ENCODE data around the gene SLC27A2.

The SLC27A2 gene

GRCh38 chr15:50182219-50183013 is 420 bp downstream of the SLC27A2 start:
- Histone ChIP-seq H3K9me3 (replicated peaks in 1 of 2; ENCODE audit: control insufficient read depth in 2 of 2, insufficient read depth in 1 of 2, low read depth in 1 of 2, low read length in 2 of 2) (no peaks in the 10 kb centered on the region), H3K4me3 (ENCODE audit: low read length in 2 of 2) (peak overlapping the region; percentile 50 to 78), H2AFZ (ENCODE audit: low read length) (peak overlapping the region; percentile 98), H2AK5ac (ENCODE audit: low read depth, low read length) (no peak overlapping the region), H2BK5ac (ENCODE audit: low read length) (no peak overlapping the region), H3K14ac (ENCODE audit: low read length) (peak overlapping the region; percentile 60), H2BK15ac (ENCODE audit: low read length) (peak overlapping the region; percentile 84), H2BK12ac (ENCODE audit: low read length) (peak overlapping the region; percentile 96), H3K4me1 (ENCODE audit: control insufficient read depth in 2 of 2, insufficient read depth in 1 of 2, low read depth in 1 of 2, low read length in 2 of 2) (peaks cover 3 to 7% of the 10 kb centered on the region in 2 donors), H3K23ac (ENCODE audit: low read depth, low read length, poor library complexity) (peak overlapping the region; percentile 86), H4K8ac (ENCODE audit: low read depth, low read length) (peak overlapping the region; percentile 66), H3K79me1 (ENCODE audit: low read depth, low read length) (peaks cover 1% of the 10 kb centered on the region), H3K27me3 (ENCODE audit: control insufficient read depth in 3 of 3, insufficient read depth in 3 of 3, low read depth in 1 of 3, low read length in 3 of 3) (peaks cover 5 to 56% (median 28%) of the 10 kb centered on the region in 3 experiments), H3K27ac (replicated peaks; ENCODE audit: low read length) (no peak overlapping the region), H3K36me3 (replicated peaks in 1 of 2; ENCODE audit: control insufficient read depth in 2 of 2, insufficient read depth in 2 of 2, low read length in 2 of 2) (no peaks in the 10 kb centered on the region), H2BK120ac (ENCODE audit: low read depth, low read length) (no peak overlapping the region), H3K9ac (ENCODE audit: low read depth, low read length, poor library complexity) (peak overlapping the region; percentile 75), H4K91ac (ENCODE audit: low read depth, low read length, poor library complexity) (no peak overlapping the region), H3K4ac (ENCODE audit: low read length) (no peak overlapping the region), H3K18ac (ENCODE audit: low read length) (peak overlapping the region; percentile 93), H3K4me2 (ENCODE audit: insufficient read depth, low read length, poor library complexity, severe bottlenecking) (peak overlapping the region; percentile 100)
- peak; percentile 33 for DNase-seq (ENCODE audit: low spot score)
- no CpG with 5 or more reads among the region's 80 CpGs for WGBS, 2 donors (ENCODE audit: extremely low coverage in 2 of 2, insufficient read length in 2 of 2, insufficient replicate concordance in 1 of 2)

- WGBS, 2 donors (ENCODE audit: extremely low coverage in 2 of 2, insufficient read length in 2 of 2, insufficient replicate concordance in 1 of 2): no CpG with 5 or more reads among the region's 2 CpGs
- no peak overlapping the region for H3K4me2 ChIP-seq (ENCODE audit: insufficient read depth, low read length, poor library complexity, severe bottlenecking)
- H2BK12ac ChIP-seq (ENCODE audit: low read length): no peak overlapping the region
- no peak overlapping the region for H2AK5ac ChIP-seq (ENCODE audit: low read depth, low read length)
- no peak overlapping the region for H3K4ac ChIP-seq (ENCODE audit: low read length)
- H3K4me3 ChIP-seq (ENCODE audit: low read length in 2 of 2): peak overlapping the region in 1 of 2 donors; percentile 50
- no peak overlapping the region for H3K9ac ChIP-seq (ENCODE audit: low read depth, low read length, poor library complexity)
- no peak overlapping the region for H4K8ac ChIP-seq (ENCODE audit: low read depth, low read length)
- no peak overlapping the region for H3K14ac ChIP-seq (ENCODE audit: low read length)
- no peak overlapping the region for H2AFZ ChIP-seq (ENCODE audit: low read length)
- no peaks in the 10 kb centered on the region for H3K9me3 ChIP-seq (replicated peaks in 1 of 2; ENCODE audit: control insufficient read depth in 2 of 2, insufficient read depth in 1 of 2, low read depth in 1 of 2, low read length in 2 of 2)
- H3K36me3 ChIP-seq (replicated peaks in 1 of 2; ENCODE audit: control insufficient read depth in 2 of 2, insufficient read depth in 2 of 2, low read length in 2 of 2): no peaks in the 10 kb centered on the region
- no peak overlapping the region for H3K27ac ChIP-seq (replicated peaks; ENCODE audit: low read length)
- H3K79me1 ChIP-seq (ENCODE audit: low read depth, low read length): peaks cover 1% of the 10 kb centered on the region
- H3K27me3 ChIP-seq (ENCODE audit: control insufficient read depth in 3 of 3, insufficient read depth in 3 of 3, low read depth in 1 of 3, low read length in 3 of 3): peaks cover 5 to 56% (median 28%) of the 10 kb centered on the region in 3 experiments
- no peak overlapping the region for H2BK15ac ChIP-seq (ENCODE audit: low read length)
- no peak overlapping the region for H2BK5ac ChIP-seq (ENCODE audit: low read length)
- H3K18ac ChIP-seq (ENCODE audit: low read length): no peak overlapping the region
- H2BK120ac ChIP-seq (ENCODE audit: low read depth, low read length): no peak overlapping the region
- no peak for DNase-seq (ENCODE audit: low spot score)
- H3K4me1 ChIP-seq (ENCODE audit: control insufficient read depth in 2 of 2, insufficient read depth in 1 of 2, low read depth in 1 of 2, low read length in 2 of 2): peaks cover 3 to 10% of the 10 kb centered on the region in 2 donors
- H3K23ac ChIP-seq (ENCODE audit: low read depth, low read length, poor library complexity): no peak overlapping the region
- no peak overlapping the region for H4K91ac ChIP-seq (ENCODE audit: low read depth, low read length, poor library complexity)
Observed at GRCh38 chr15:50183112-50183794, 1.3 kb downstream of the SLC27A2 start.

GRCh38 chr15:50184863-50185504 is 3.0 kb downstream of the SLC27A2 start:
- no peak overlapping the region for H3K18ac ChIP-seq (ENCODE audit: low read length)
- H3K9ac ChIP-seq (ENCODE audit: low read depth, low read length, poor library complexity): no peak overlapping the region
- H3K4me2 ChIP-seq (ENCODE audit: insufficient read depth, low read length, poor library complexity, severe bottlenecking): no peak overlapping the region
- no peak overlapping the region for H3K23ac ChIP-seq (ENCODE audit: low read depth, low read length, poor library complexity)
- H3K4me1 ChIP-seq (ENCODE audit: control insufficient read depth in 2 of 2, insufficient read depth in 1 of 2, low read depth in 1 of 2, low read length in 2 of 2): peaks cover 3 to 11% of the 10 kb centered on the region in 2 donors
- no peak overlapping the region for H2AK5ac ChIP-seq (ENCODE audit: low read depth, low read length)
- H4K91ac ChIP-seq (ENCODE audit: low read depth, low read length, poor library complexity): no peak overlapping the region
- no peaks in the 10 kb centered on the region for H3K36me3 ChIP-seq (replicated peaks in 1 of 2; ENCODE audit: control insufficient read depth in 2 of 2, insufficient read depth in 2 of 2, low read length in 2 of 2)
- no peak overlapping the region for H2BK120ac ChIP-seq (ENCODE audit: low read depth, low read length)
- no peak overlapping the region for H3K14ac ChIP-seq (ENCODE audit: low read length)
- no peak overlapping the region for H4K8ac ChIP-seq (ENCODE audit: low read depth, low read length)
- no CpG with 5 or more reads among the region's 3 CpGs for WGBS, 2 donors (ENCODE audit: extremely low coverage in 2 of 2, insufficient read length in 2 of 2, insufficient replicate concordance in 1 of 2)
- H2BK15ac ChIP-seq (ENCODE audit: low read length): no peak overlapping the region
- no peak overlapping the region for H2AFZ ChIP-seq (ENCODE audit: low read length)
- no peak overlapping the region for H2BK5ac ChIP-seq (ENCODE audit: low read length)
- H3K27me3 ChIP-seq (ENCODE audit: control insufficient read depth in 3 of 3, insufficient read depth in 3 of 3, low read depth in 1 of 3, low read length in 3 of 3): peaks cover 5 to 49% (median 27%) of the 10 kb centered on the region in 3 experiments
- no peak overlapping the region for H3K4me3 ChIP-seq (ENCODE audit: low read length in 2 of 2)
- no peak overlapping the region for H3K27ac ChIP-seq (replicated peaks; ENCODE audit: low read length)
- H2BK12ac ChIP-seq (ENCODE audit: low read length): no peak overlapping the region
- H3K4ac ChIP-seq (ENCODE audit: low read length): no peak overlapping the region
- H3K9me3 ChIP-seq (replicated peaks in 1 of 2; ENCODE audit: control insufficient read depth in 2 of 2, insufficient read depth in 1 of 2, low read depth in 1 of 2, low read length in 2 of 2): no peaks in the 10 kb centered on the region
- peaks cover 1% of the 10 kb centered on the region for H3K79me1 ChIP-seq (ENCODE audit: low read depth, low read length)
- DNase-seq (ENCODE audit: low spot score): no peak

- Histone ChIP-seq H3K9me3 (replicated peaks in 1 of 2; ENCODE audit: control insufficient read depth in 2 of 2, insufficient read depth in 1 of 2, low read depth in 1 of 2, low read length in 2 of 2) (no peaks in the 10 kb centered on the region), H3K23ac (ENCODE audit: low read depth, low read length, poor library complexity) (no peak overlapping the region), H2BK15ac (ENCODE audit: low read length) (no peak overlapping the region), H2BK5ac (ENCODE audit: low read length) (no peak overlapping the region), H4K91ac (ENCODE audit: low read depth, low read length, poor library complexity) (no peak overlapping the region), H3K27ac (replicated peaks; ENCODE audit: low read length) (no peak overlapping the region), H3K18ac (ENCODE audit: low read length) (no peak overlapping the region), H3K9ac (ENCODE audit: low read depth, low read length, poor library complexity) (no peak overlapping the region), H2AFZ (ENCODE audit: low read length) (no peak overlapping the region), H4K8ac (ENCODE audit: low read depth, low read length) (no peak overlapping the region), H2AK5ac (ENCODE audit: low read depth, low read length) (peak overlapping the region; percentile 56), H3K4me3 (ENCODE audit: low read length in 2 of 2) (no peak overlapping the region), H3K14ac (ENCODE audit: low read length) (no peak overlapping the region), H3K79me1 (ENCODE audit: low read depth, low read length) (peaks cover 1% of the 10 kb centered on the region), H2BK120ac (ENCODE audit: low read depth, low read length) (no peak overlapping the region), H3K4ac (ENCODE audit: low read length) (no peak overlapping the region), H3K36me3 (replicated peaks in 1 of 2; ENCODE audit: control insufficient read depth in 2 of 2, insufficient read depth in 2 of 2, low read length in 2 of 2) (no peaks in the 10 kb centered on the region), H2BK12ac (ENCODE audit: low read length) (no peak overlapping the region), H3K27me3 (ENCODE audit: control insufficient read depth in 3 of 3, insufficient read depth in 3 of 3, low read depth in 1 of 3, low read length in 3 of 3) (peaks cover 5 to 38% (median 23%) of the 10 kb centered on the region in 3 experiments), H3K4me2 (ENCODE audit: insufficient read depth, low read length, poor library complexity, severe bottlenecking) (no peak overlapping the region), H3K4me1 (ENCODE audit: control insufficient read depth in 2 of 2, insufficient read depth in 1 of 2, low read depth in 1 of 2, low read length in 2 of 2) (peaks cover 3 to 11% of the 10 kb centered on the region in 2 donors)
- no peak for DNase-seq (ENCODE audit: low spot score)
- no CpG with 5 or more reads among the region's 4 CpGs for WGBS, 2 donors (ENCODE audit: extremely low coverage in 2 of 2, insufficient read length in 2 of 2, insufficient replicate concordance in 1 of 2)
Observed at GRCh38 chr15:50186090-50186489, 4.1 kb downstream of the SLC27A2 start.

Data from neuronal stem cell (in vitro differentiated cells).